Spinal cord (tissue), 4 donors: ENCODE data around the gene MED1. TPM values are rescaled to one million over a fixed set of nuclear protein-coding genes. Genes with fewer than 3 reads are reported as not detected.

ENCODE experiments used
- polyA plus RNA-seq, 2 donors: library from polyadenylated mRNA; unstranded; fragments of 120-200 nt; gene quantifications; one replicate each; pipeline ENCODE4 v1.2.1, GENCODE V29; 2013; ENCODE audit not compliant: insufficient read length in 2 of 2
- total RNA-seq, 2 donors: library from RNA; depleted of rRNA in 1 of 2; stranded (reverse); fragments of 120-200 nt in 1 of 2; fragments of >200 nt in 1 of 2; gene quantifications; one replicate each; pipeline versions ENCODE4 v1.2.3 to v1.2.4, GENCODE V29; 2013 to 2014

Gene MED1
- total and polyA plus RNA-seq, 4 donors = 29.0 to 36.5 (median 29.9) TPM

Other genes with a start within 250 kb of the MED1 start
- gene STAC2, start 225.3 kb downstream of the MED1 start, total RNA-seq = 1 to 10 TPM in 1 of 2 donors, under 1 TPM in 1; 0.83 to 2.6 TPM
- gene STAC2, start 225.3 kb downstream of the MED1 start, polyA plus RNA-seq = 10 to 100 TPM; 14.8 to 17.1 TPM
- 10 to 100 TPM; 18.7 to 26.1 TPM for gene FBXL20, start 49.6 kb downstream of the MED1 start, total RNA-seq
- gene FBXL20, start 49.6 kb downstream of the MED1 start, polyA plus RNA-seq = 10 to 100 TPM; 16.1 to 19.4 TPM
- 10 to 100 TPM; 23.9 to 44.3 TPM for gene CDK12, start 10.2 kb upstream of the MED1 start, total RNA-seq
- gene CDK12, start 10.2 kb upstream of the MED1 start, polyA plus RNA-seq = 10 to 100 TPM; 32.3 to 33.9 TPM
- 1 to 10 TPM; 1.6 to 2.5 TPM for gene NEUROD2, start 156.7 kb upstream of the MED1 start, total RNA-seq
- 10 to 100 TPM; 10.8 to 14.1 TPM for gene NEUROD2, start 156.7 kb upstream of the MED1 start, polyA plus RNA-seq
- 100 to 1,000 TPM in 1 of 2 donors, 10 to 100 TPM in 1; 16.5 to 329 TPM for gene PPP1R1B, start 175.7 kb upstream of the MED1 start, total RNA-seq
- gene PPP1R1B, start 175.7 kb upstream of the MED1 start, polyA plus RNA-seq = 10 to 100 TPM; 20.2 to 75.9 TPM
- gene STARD3, start 185.9 kb upstream of the MED1 start, total RNA-seq = 10 to 100 TPM; 17.2 to 33.4 TPM
- gene STARD3, start 185.9 kb upstream of the MED1 start, polyA plus RNA-seq = 10 to 100 TPM; 65.4 to 76.8 TPM
- 1 to 10 TPM in 1 of 2 donors, under 1 TPM in 1; 0.30 to 1.6 TPM for gene TCAP, start 214.1 kb upstream of the MED1 start, total RNA-seq
- 1 to 10 TPM; 5.0 to 6.0 TPM for gene TCAP, start 214.1 kb upstream of the MED1 start, polyA plus RNA-seq
- 1 to 10 TPM in 1 of 2 donors, under 1 TPM in 1; 0.99 to 6.1 TPM for gene PNMT, start 217.2 kb upstream of the MED1 start, total RNA-seq
- 1 to 10 TPM; 5.8 to 6.2 TPM for gene PNMT, start 217.2 kb upstream of the MED1 start, polyA plus RNA-seq
- 10 to 100 TPM in 1 of 2 donors, 1 to 10 TPM in 1; 9.7 to 30.0 TPM for gene PGAP3, start 236.8 kb upstream of the MED1 start, total RNA-seq
- 10 to 100 TPM; 21.9 to 30.4 TPM for gene PGAP3, start 236.8 kb upstream of the MED1 start, polyA plus RNA-seq
- gene ERBB2, start 248.8 kb upstream of the MED1 start, total RNA-seq = 10 to 100 TPM; 32.8 to 92.5 TPM
- gene ERBB2, start 248.8 kb upstream of the MED1 start, polyA plus RNA-seq = 10 to 100 TPM; 40.7 to 57.3 TPM